ENCODE data around the gene RAB14. TPM values are rescaled to one million over a fixed set of nuclear protein-coding genes. Genes with fewer than 3 reads are reported as not detected.

RAB14 gene
- total RNA-seq, 2 donors from 2014 or later = 13.5 to 21.8 TPM

- ATAC-seq (no peak), DNase-seq (no peak)
- TF ChIP-seq, protein P1, sequence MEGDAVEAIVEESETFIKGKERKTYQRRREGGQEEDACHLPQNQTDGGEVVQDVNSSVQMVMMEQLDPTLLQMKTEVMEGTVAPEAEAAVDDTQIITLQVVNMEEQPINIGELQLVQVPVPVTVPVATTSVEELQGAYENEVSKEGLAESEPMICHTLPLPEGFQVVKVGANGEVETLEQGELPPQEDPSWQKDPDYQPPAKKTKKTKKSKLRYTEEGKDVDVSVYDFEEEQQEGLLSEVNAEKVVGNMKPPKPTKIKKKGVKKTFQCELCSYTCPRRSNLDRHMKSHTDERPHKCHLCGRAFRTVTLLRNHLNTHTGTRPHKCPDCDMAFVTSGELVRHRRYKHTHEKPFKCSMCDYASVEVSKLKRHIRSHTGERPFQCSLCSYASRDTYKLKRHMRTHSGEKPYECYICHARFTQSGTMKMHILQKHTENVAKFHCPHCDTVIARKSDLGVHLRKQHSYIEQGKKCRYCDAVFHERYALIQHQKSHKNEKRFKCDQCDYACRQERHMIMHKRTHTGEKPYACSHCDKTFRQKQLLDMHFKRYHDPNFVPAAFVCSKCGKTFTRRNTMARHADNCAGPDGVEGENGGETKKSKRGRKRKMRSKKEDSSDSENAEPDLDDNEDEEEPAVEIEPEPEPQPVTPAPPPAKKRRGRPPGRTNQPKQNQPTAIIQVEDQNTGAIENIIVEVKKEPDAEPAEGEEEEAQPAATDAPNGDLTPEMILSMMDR (IDR thresholded peaks at IDR 0.05) = no peak
- TF ChIP-seq POLR2A (IDR thresholded peaks at IDR 0.05) = no peak
- intact Hi-C loops (cut with DNase I) = no loop called here
- Histone ChIP-seq H3K27ac (no peak overlapping the region), H3K9me3 (no peaks in the 10 kb centered on the region), H3K27me3 (no peaks in the 10 kb centered on the region), H3K36me3 (replicated peaks in 1 of 2; ENCODE audit: insufficient read depth in 1 of 2, low read depth in 2 of 2) (peaks cover 0 to 6% of the 10 kb centered on the region in 2 donors), H3K4me3 (no peak overlapping the region), H3K4me1 (no peaks in the 10 kb centered on the region)
- WGBS, 2 donors = 89 to 91% methylated on average over 2 of the region's 2 CpGs
Measured at GRCh38 chr9:121168052-121168451, 33.6 kb downstream of the RAB14 start.

- WGBS, 2 donors = 58 to 73% methylated on average over 1 of the region's 1 CpG
- no peaks in the 10 kb centered on the region for H3K9me3 ChIP-seq
- intact Hi-C loops (cut with DNase I) = no loop called here
- TF ChIP-seq, protein P1 (IDR thresholded peaks at IDR 0.05) = no peak
- no peak for TF ChIP-seq POLR2A (IDR thresholded peaks at IDR 0.05)
- peak overlapping the region in 1 of 4 donors; percentile 39 for H3K27ac ChIP-seq
- H3K36me3 ChIP-seq (replicated peaks in 1 of 2; ENCODE audit: insufficient read depth in 1 of 2, low read depth in 2 of 2) = peaks cover 4 to 13% of the 10 kb centered on the region in 2 donors
- ATAC-seq = no peak
- no peaks in the 10 kb centered on the region for H3K27me3 ChIP-seq
- DNase-seq = no peak
- no peaks in the 10 kb centered on the region for H3K4me1 ChIP-seq
- no peak overlapping the region for H3K4me3 ChIP-seq
Measured at GRCh38 chr9:121160025-121160424, 41.6 kb downstream of the RAB14 start.

DNA sequence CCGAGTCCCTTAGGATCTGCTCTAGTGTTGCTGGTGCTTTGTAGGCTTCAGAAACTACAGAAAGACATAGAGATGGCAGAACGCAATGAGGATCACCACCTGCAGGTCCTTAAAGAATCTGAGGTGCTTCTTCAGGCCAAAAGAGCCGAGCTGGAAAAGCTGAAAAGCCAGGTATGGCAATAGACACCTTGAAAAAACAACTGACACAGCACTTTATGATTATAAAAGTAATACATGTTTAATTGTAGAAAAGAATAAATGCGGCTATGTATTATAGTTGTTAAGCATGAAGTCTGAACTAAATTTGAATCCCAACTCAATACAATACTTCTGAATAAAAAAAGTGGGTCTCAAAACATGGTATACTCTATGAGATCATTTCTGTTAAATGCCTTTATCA, 43.7 kb downstream of the RAB14 start:
- intact Hi-C loops (cut with DNase I) = no loop called here
- Histone ChIP-seq H3K27me3 (no peaks in the 10 kb centered on the region), H3K4me1 (no peaks in the 10 kb centered on the region), H3K9me3 (no peaks in the 10 kb centered on the region), H3K36me3 (replicated peaks in 1 of 2; ENCODE audit: insufficient read depth in 1 of 2, low read depth in 2 of 2) (peaks cover 4 to 11% of the 10 kb centered on the region in 2 donors), H3K4me3 (no peak overlapping the region), H3K27ac (no peak overlapping the region)
- ATAC-seq = no peak
- TF ChIP-seq, protein P1 (IDR thresholded peaks at IDR 0.05) = no peak
- no peak for TF ChIP-seq POLR2A (IDR thresholded peaks at IDR 0.05)
- DNase-seq = no peak
- WGBS, 2 donors = 89 to 95% methylated on average over 4 of the region's 4 CpGs

DNA sequence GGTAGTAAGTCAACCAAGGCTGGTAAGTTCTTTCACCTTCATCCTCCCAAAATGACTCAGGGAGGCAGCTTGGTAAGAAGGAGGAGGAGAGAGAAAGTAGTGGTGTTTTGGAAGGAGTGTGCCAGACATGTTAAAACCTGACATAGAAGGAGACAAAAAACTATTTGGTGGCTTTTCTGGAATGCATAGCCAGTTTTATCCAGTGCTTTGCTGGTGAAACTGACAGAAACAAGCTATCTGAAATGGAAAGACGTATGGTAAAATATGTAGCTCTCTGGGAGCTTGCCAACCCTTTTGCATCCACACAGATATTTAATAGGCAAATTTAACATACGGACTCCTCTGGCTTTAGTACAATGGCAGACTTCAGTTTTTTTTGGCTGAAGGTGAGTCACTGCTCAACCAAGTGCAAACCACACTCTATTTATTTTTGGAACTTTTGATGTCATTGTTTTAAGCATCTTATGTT, 45.4 kb downstream of the RAB14 start:
- H3K9me3 ChIP-seq = no peaks in the 10 kb centered on the region
- ATAC-seq (no peak), DNase-seq (no peak)
- WGBS, 2 donors = 65 to 77% methylated on average over 2 of the region's 2 CpGs
- no peaks in the 10 kb centered on the region for H3K27me3 ChIP-seq
- H3K36me3 ChIP-seq (replicated peaks in 1 of 2; ENCODE audit: insufficient read depth in 1 of 2, low read depth in 2 of 2) = peaks cover 0 to 11% of the 10 kb centered on the region in 2 donors
- intact Hi-C loops (cut with DNase I) = no loop called here
- H3K4me1 ChIP-seq = no peaks in the 10 kb centered on the region
- H3K4me3 ChIP-seq = no peak overlapping the region
- no peak for TF ChIP-seq POLR2A (IDR thresholded peaks at IDR 0.05)
- TF ChIP-seq, protein P1 (IDR thresholded peaks at IDR 0.05) = no peak
- H3K27ac ChIP-seq = no peak overlapping the region

- no peaks in the 10 kb centered on the region for H3K9me3 ChIP-seq
- WGBS, 2 donors = 85 to 95% methylated on average over 6 of the region's 6 CpGs
- H3K4me3 ChIP-seq = no peak overlapping the region
- DNase-seq = no peak
- no peaks in the 10 kb centered on the region for H3K4me1 ChIP-seq
- no peak overlapping the region for H3K27ac ChIP-seq
- TF ChIP-seq, protein P1 (IDR thresholded peaks at IDR 0.05) = no peak
- no peak for TF ChIP-seq POLR2A (IDR thresholded peaks at IDR 0.05)
- intact Hi-C loops (cut with DNase I) = no loop called here
- no peaks in the 10 kb centered on the region for H3K27me3 ChIP-seq
- H3K36me3 ChIP-seq (replicated peaks in 1 of 2; ENCODE audit: insufficient read depth in 1 of 2, low read depth in 2 of 2) = peaks cover 0 to 11% of the 10 kb centered on the region in 2 donors
- ATAC-seq = no peak
Measured at GRCh38 chr9:121154782-121155181, 46.9 kb downstream of the RAB14 start.

All from body of pancreas (tissue), 4 donors.